Stimulated activated CD8-positive, alpha-beta memory T cell treated with anti-CD3 and anti-CD28 coated beads, Interleukin-15, amount 100 ng/mL, for 24 hours (primary cell): ENCODE measurements around the gene LOXL4.

Experiments
- DNase-seq: peaks from one replicate; pipeline ENCODE4 v3.0.0-alpha.2; 2020; ENCODE audit warnings: low read depth

LOXL4 gene

GRCh38 chr10:98294270-98294627 is 26.3 kb upstream of the LOXL4 start:
- no peak for DNase-seq

- no peak for DNase-seq
Observed at GRCh38 chr10:98293550-98294269, 25.7 kb upstream of the LOXL4 start.

GRCh38 chr10:98292971-98293370 is 25.0 kb upstream of the LOXL4 start:
- no peak for DNase-seq

GRCh38 chr10:98289802-98290209 is 21.8 kb upstream of the LOXL4 start:
- no peak for DNase-seq

- DNase-seq, result no peak
Observed at GRCh38 chr10:98287321-98287720, 19.3 kb upstream of the LOXL4 start.

- no peak for DNase-seq
Observed at GRCh38 chr10:98286419-98286818, 18.4 kb upstream of the LOXL4 start.

GRCh38 chr10:98285416-98285815 is 17.4 kb upstream of the LOXL4 start:
- DNase-seq, result no peak

GRCh38 chr10:98276311-98276710 is 8.3 kb upstream of the LOXL4 start:
- no peak for DNase-seq

- DNase-seq, result no peak
Observed at GRCh38 chr10:98274562-98274961, 6.6 kb upstream of the LOXL4 start.

GRCh38 chr10:98273057-98273850 is 5.3 kb upstream of the LOXL4 start:
- DNase-seq, result no peak

- no peak for DNase-seq
Observed at GRCh38 chr10:98272656-98273055, 4.7 kb upstream of the LOXL4 start.

GRCh38 chr10:98272245-98272644 is 4.3 kb upstream of the LOXL4 start:
- no peak for DNase-seq

GRCh38 chr10:98270786-98271185 is 2.8 kb upstream of the LOXL4 start:
- DNase-seq, result no peak

GRCh38 chr10:98270073-98270740 is 2.2 kb upstream of the LOXL4 start:
- DNase-seq, result no peak

- DNase-seq, result no peak
Observed at GRCh38 chr10:98269435-98269912, 1.5 kb upstream of the LOXL4 start.

- DNase-seq, result no peak
Observed at GRCh38 chr10:98268694-98269431, 869 bp upstream of the LOXL4 start.

- DNase-seq, result no peak
Observed at GRCh38 chr10:98267069-98267893, 713 bp downstream of the LOXL4 start.

GRCh38 chr10:98266647-98267046 is 1.3 kb downstream of the LOXL4 start:
- DNase-seq, result no peak

GRCh38 chr10:98265403-98266378 is 2.3 kb downstream of the LOXL4 start:
- DNase-seq, result no peak
